Naive thymus-derived CD8-positive, alpha-beta T cell (primary cell): ENCODE results near the gene MAN2B2. TPM values are rescaled to one million over a fixed set of nuclear protein-coding genes. Genes with fewer than 3 reads are reported as not detected.

ENCODE experiments used
- ATAC-seq, 2 donors: fragments of 150-1000 bp; cut with Tn5 transposase in 1 of 2; sonication (Bioruptor Pico), chemical (Tn5 transposase) in 1 of 2; 1 replicate in 1 of 2; 2 replicates in 1 of 2; pipeline ENCODE4 v1.10.0; 2021; ENCODE audit warnings: mild to moderate bottlenecking in 2 of 2, moderate library complexity in 2 of 2
- POLR2A ChIA-PET: fragments of 350-600 bp; sonication (Branson Sonifier 250); formaldehyde crosslinking; loops from one replicate; lab custom pipeline; 2021; ENCODE audit warnings: antibody characterized with exemption; lab: Charles Lee
- DNase-seq, 10 donors: peaks; one replicate each; pipeline versions ENCODE4 v3.0.0 to v3.0.0-alpha.2; 2020 to 2022
- H3K27ac Mint-ChIP-seq, 10 donors: one replicate each; pipeline ENCODE4 v1.8.0; 2020 to 2022; ENCODE audit warnings: mild to moderate bottlenecking in 10 of 10, mixed read lengths in 10 of 10, moderate library complexity in 4 of 10, inconsistent platforms in 1 of 10
- H3K27me3 Mint-ChIP-seq, 5 donors: one replicate each; pipeline ENCODE4 v1.8.0; 2021 to 2022; ENCODE audit warnings: mixed read lengths in 5 of 5
- H3K36me3 Mint-ChIP-seq, 3 donors: one replicate each; pipeline ENCODE4 v1.8.0; 2020 to 2022; ENCODE audit warnings: mixed read lengths in 3 of 3, mild to moderate bottlenecking in 2 of 3, inconsistent platforms in 1 of 3
- H3K4me1 Mint-ChIP-seq, 4 donors: one replicate each; pipeline ENCODE4 v1.8.0; 2021 to 2022; ENCODE audit warnings: mixed read lengths in 4 of 4
- H3K4me3 Mint-ChIP-seq, 10 donors: one replicate each; pipeline ENCODE4 v1.8.0; 2020 to 2022; ENCODE audit warnings: mild to moderate bottlenecking in 10 of 10, mixed read lengths in 10 of 10, moderate library complexity in 6 of 10, inconsistent platforms in 1 of 10
- H3K9me3 Mint-ChIP-seq, 9 donors: one replicate each; pipeline ENCODE4 v1.8.0; 2020 to 2022; ENCODE audit warnings: mixed read lengths in 9 of 9, mild to moderate bottlenecking in 3 of 9, inconsistent platforms in 1 of 9, moderate library complexity in 1 of 9
- polyA plus RNA-seq, 3 donors: library from polyadenylated mRNA; unstranded; fragments of 300-500 nt; fragmentation: Illumina TruSeq; gene quantifications; one replicate each; pipeline ENCODE4 v1.2.3, GENCODE V29; 2021
- total RNA-seq, 8 experiments: library from RNA in 2 of 8; stranded (reverse) in 2 of 8; gene quantifications; one replicate each; pipeline ENCODE4 v1.2.3 and lab custom pipeline; 2021 to 2026

Gene MAN2B2
- total and polyA plus RNA-seq, 5 experiments from 2014 or later: 11.8 to 43.2 (median 30.4) TPM

DNA sequence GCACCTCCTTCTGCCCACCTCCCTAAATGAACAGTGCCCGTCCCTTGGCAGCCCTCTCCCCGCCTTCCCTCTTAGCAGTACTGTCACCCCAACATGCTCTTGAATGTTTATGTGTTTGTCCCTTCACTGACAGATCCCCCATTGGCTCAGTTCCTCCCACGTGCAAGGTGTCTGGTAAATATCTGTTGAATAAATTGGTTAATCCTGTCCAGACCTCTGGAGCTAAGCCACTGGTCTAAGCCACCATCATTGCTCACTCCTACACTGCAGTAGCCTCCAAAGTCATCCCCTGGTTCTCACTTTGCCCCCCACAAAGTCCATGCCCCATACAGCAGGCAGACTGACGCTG, 26.1 kb upstream of the MAN2B2 start:
- Mint-ChIP-seq H3K9me3 (peaks cover 0 to 19% (median 12%) of the 10 kb centered on the region in 9 donors), H3K36me3 (peaks cover 0 to 13% (median 6%) of the 10 kb centered on the region in 3 donors), H3K27ac (no peak overlapping the region), H3K4me3 (no peak overlapping the region), H3K27me3 (peaks cover 14 to 87% (median 53%) of the 10 kb centered on the region in 5 donors), H3K4me1 (peaks cover 0 to 10% (median 1%) of the 10 kb centered on the region in 4 donors)
- ATAC-seq (no peak), DNase-seq (no peak)
- POLR2A ChIA-PET: no interaction called here

DNA sequence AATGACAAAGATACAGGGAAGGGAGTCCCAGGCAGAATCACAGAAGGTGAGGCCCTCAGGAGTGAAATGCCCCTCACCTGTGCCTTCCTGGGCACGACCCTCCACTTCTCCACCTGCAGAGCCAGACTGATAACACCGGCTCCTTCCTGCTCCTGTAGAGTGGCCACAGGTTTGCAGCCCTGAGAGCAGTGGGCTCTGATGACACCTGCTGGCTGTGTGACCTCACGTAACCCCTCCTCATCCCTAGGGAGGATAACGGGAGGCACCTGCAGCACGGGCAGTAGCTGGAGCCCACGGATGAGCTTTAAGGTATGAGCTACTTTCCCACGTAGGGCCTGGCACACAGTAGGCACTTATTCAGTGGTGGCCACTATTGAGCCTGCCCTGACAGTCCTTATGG, 25.5 kb upstream of the MAN2B2 start:
- Mint-ChIP-seq H3K9me3 (peaks cover 0 to 19% (median 12%) of the 10 kb centered on the region in 9 donors), H3K27me3 (peaks cover 14 to 93% (median 55%) of the 10 kb centered on the region in 5 donors), H3K36me3 (peaks cover 0 to 13% (median 6%) of the 10 kb centered on the region in 3 donors)

DNA sequence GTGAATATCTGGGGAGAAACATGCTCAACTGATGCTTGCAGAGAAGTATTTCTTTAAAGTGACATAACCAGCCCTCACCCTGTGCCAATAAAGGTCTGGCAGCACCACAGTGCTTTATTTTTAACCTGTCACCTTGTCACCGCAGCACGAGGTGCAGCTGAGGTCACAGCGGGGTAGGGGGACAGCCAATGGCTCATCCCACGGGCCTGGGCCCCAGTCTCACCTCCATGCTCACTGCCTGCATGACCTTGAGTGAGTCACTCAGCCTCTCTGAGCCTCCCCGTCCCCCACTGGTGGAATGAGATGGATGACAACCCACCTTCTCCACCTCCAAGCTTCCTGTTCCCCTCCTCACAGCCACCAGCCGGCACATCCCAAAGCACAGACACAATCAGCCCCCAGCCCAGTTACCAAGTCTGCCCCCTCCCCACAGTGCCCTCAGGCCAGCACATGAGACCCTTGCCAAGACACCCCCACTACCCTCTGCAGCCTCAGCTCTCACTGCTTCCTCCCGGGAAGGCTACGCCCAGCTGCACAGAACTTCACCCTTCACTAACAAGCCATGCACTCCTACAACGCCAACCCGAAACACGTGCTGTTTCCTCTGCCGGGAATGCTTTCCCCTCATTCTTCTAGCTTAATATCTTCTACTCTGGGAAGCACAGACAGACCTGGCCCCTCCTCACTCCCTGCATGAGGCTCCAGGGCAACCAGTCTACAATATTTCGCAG, 24.9 kb upstream of the MAN2B2 start:
- peaks cover 14 to 96% (median 62%) of the 10 kb centered on the region in 5 donors for H3K27me3 Mint-ChIP-seq
- H3K9me3 Mint-ChIP-seq: peaks cover 0 to 19% (median 12%) of the 10 kb centered on the region in 9 donors
- peaks cover 0 to 10% (median 1%) of the 10 kb centered on the region in 4 donors for H3K4me1 Mint-ChIP-seq
- peak overlapping the region in 1 of 10 donors; percentile 54 for H3K27ac Mint-ChIP-seq
- POLR2A ChIA-PET: no interaction called here
- peaks cover 0 to 13% (median 6%) of the 10 kb centered on the region in 3 donors for H3K36me3 Mint-ChIP-seq
- ATAC-seq: no peak
- DNase-seq: no peak
- no peak overlapping the region for H3K4me3 Mint-ChIP-seq

More for the DNA sequence above, 25.5 kb upstream of the MAN2B2 start:
- ATAC-seq (no peak), DNase-seq (no peak)
- POLR2A ChIA-PET: no interaction called here
- Mint-ChIP-seq H3K27ac (no peak overlapping the region), H3K4me3 (no peak overlapping the region), H3K4me1 (peaks cover 0 to 10% (median 1%) of the 10 kb centered on the region in 4 donors)

DNA sequence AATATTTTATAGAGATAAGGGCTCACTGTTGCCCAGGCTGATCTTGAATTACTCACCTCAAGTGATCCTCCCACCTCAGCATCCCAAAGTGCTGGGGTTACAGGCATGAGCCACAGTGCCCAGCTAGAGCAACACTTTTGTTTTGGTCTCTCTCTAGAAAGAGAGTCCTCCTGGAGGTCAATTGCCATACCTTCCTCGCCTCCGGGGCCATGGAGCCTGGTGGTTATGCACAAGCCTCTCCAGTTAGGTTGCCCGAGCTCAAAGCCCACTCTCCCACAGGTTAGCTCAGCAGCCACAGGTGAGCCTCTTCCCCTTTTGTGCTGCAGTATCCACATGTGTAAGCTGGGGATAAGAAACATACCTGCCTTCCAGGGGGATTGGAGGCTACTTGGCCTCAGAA, 24.2 kb upstream of the MAN2B2 start:
- Mint-ChIP-seq H3K4me3 (no peak overlapping the region), H3K27me3 (peaks cover 14 to 95% (median 63%) of the 10 kb centered on the region in 5 donors), H3K36me3 (peaks cover 0 to 13% (median 6%) of the 10 kb centered on the region in 3 donors), H3K4me1 (peaks cover 0 to 10% (median 1%) of the 10 kb centered on the region in 4 donors), H3K9me3 (peaks cover 0 to 19% (median 12%) of the 10 kb centered on the region in 9 donors), H3K27ac (no peak overlapping the region)
- DNase-seq: no peak
- ATAC-seq: no peak
- POLR2A ChIA-PET: no interaction called here

- DNase-seq (no peak), ATAC-seq (no peak)
- Mint-ChIP-seq H3K4me3 (no peak overlapping the region), H3K27me3 (peaks cover 17 to 95% (median 69%) of the 10 kb centered on the region in 5 donors), H3K9me3 (peaks cover 0 to 19% (median 12%) of the 10 kb centered on the region in 9 donors), H3K4me1 (peaks cover 0 to 7% (median under 1%) of the 10 kb centered on the region in 4 donors), H3K27ac (no peak overlapping the region), H3K36me3 (peaks cover 0 to 13% (median 6%) of the 10 kb centered on the region in 3 donors)
- POLR2A ChIA-PET: no interaction called here
These were observed 23.3 kb upstream of the MAN2B2 start for GRCh38 chr4:6551660-6552059.

DNA sequence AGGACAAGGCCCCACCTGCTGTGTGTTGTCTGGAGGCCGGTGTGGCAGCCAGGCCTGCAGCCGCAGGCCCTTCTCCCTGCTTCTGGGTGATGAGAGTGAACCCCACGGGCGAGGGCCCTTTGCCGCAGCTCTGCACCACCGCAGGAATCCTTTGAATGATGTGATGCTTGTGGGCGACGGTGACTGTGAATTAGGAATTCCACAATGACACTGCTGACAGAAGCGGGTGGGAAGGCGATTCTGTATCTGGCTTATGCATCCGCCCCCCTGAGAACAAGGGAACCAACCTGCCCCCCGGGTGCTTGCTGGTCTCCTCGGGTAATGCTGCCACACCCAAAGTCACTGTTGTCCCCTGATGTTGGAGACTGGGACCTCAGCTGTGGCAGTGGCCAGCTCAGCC, 19.5 kb upstream of the MAN2B2 start:
- Mint-ChIP-seq H3K4me1 (no peaks in the 10 kb centered on the region), H3K4me3 (no peak overlapping the region), H3K9me3 (peaks cover 0 to 19% (median 12%) of the 10 kb centered on the region in 9 donors), H3K27me3 (peaks cover 19 to 93% (median 61%) of the 10 kb centered on the region in 5 donors), H3K27ac (no peak overlapping the region), H3K36me3 (peaks cover 0 to 13% (median 6%) of the 10 kb centered on the region in 3 donors)
- POLR2A ChIA-PET: no interaction called here
- no peak for DNase-seq
- ATAC-seq: no peak

DNA sequence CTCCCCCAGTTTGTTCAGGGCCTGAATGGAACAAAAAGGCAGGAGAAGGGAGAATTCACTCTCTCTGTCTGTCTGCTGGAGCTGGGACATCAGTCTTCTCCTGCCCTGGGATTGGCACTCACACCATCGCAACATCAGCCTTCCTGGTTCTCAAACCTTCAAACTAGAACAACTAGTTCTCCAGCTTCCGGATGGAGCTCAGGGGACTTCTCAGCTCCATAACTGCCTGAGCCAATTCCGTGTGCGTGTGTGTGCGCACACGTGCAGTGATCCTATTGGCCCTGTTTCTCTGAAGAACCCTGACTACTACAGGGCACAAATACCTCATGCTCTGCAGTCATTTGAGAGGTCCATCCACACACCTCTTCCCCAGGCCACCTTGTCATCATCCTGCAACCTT, 18.7 kb upstream of the MAN2B2 start:
- ATAC-seq (no peak), DNase-seq (no peak)
- H3K9me3 Mint-ChIP-seq: peaks cover 0 to 18% (median 12%) of the 10 kb centered on the region in 9 donors
- H3K27ac Mint-ChIP-seq: no peak overlapping the region
- POLR2A ChIA-PET: no interaction called here
- no peak overlapping the region for H3K4me3 Mint-ChIP-seq
- peaks cover 0 to 13% (median 6%) of the 10 kb centered on the region in 3 donors for H3K36me3 Mint-ChIP-seq
- H3K4me1 Mint-ChIP-seq: peaks cover 2 to 5% (median 4%) of the 10 kb centered on the region in 4 donors
- H3K27me3 Mint-ChIP-seq: peaks cover 24 to 93% (median 63%) of the 10 kb centered on the region in 5 donors

GRCh38 chr4:6557185-6557584, 17.8 kb upstream of the MAN2B2 start:
- Mint-ChIP-seq H3K27me3 (peaks cover 28 to 93% (median 65%) of the 10 kb centered on the region in 5 donors), H3K27ac (no peak overlapping the region), H3K36me3 (peaks cover 0 to 4% (median 1%) of the 10 kb centered on the region in 3 donors), H3K4me1 (peaks cover 7 to 14% (median 11%) of the 10 kb centered on the region in 4 donors), H3K9me3 (peaks cover 0 to 9% (median 5%) of the 10 kb centered on the region in 9 donors), H3K4me3 (no peak overlapping the region)
- POLR2A ChIA-PET: no interaction called here
- ATAC-seq (no peak), DNase-seq (no peak)

- H3K4me3 Mint-ChIP-seq: no peak overlapping the region
- peaks cover 28 to 93% (median 64%) of the 10 kb centered on the region in 5 donors for H3K27me3 Mint-ChIP-seq
These were observed 17.1 kb upstream of the MAN2B2 start for GRCh38 chr4:6557856-6558255.

DNA sequence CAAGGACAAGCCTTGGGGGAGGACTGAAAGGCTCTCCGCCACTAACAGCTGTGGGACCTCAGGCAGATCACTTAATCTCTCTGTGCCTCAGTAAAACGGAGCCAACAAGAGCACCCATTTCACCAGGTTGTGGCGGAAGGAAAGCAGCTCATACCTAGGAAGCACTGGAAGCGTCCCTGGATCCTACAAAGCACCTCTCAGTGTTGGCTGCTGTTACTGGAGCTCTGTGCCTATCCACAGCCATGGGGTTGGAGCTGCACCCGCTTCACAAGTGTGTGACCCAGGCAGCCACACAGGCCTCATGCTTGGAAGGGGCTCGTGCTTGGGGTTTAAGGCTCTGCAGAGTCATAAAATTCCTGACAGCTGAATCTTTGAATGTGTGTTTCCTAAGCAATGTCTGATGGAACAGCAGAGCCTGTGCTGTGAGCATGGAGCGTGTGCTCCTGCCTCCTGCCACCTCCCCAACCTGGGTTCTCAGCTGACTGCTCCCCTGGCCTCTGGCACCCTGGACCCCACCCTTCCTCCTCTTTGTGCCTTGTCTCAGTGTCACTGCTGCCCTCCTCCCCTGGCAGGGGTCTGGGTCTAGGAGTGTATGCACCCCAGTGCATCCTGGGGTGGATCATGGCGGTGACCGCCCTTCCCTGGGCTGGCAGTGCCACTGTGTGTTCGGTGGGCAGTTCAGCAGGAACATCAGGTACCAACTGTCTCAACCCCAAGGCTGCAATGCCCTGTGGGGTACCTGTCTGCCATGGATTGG, 14.4 kb upstream of the MAN2B2 start:
- H3K27ac Mint-ChIP-seq: no peak overlapping the region
- H3K9me3 Mint-ChIP-seq: peaks cover 0 to 2% (median 0%) of the 10 kb centered on the region in 9 donors
- H3K4me1 Mint-ChIP-seq: peaks cover 8 to 19% (median 11%) of the 10 kb centered on the region in 4 donors
- POLR2A ChIA-PET: no interaction called here
- peak overlapping the region in 2 of 10 donors; percentile 51 to 56 for H3K4me3 Mint-ChIP-seq
- ATAC-seq (no peak), DNase-seq (no peak)
- H3K27me3 Mint-ChIP-seq: peaks cover 31 to 80% (median 57%) of the 10 kb centered on the region in 5 donors
- peaks cover 0 to 2% (median 0%) of the 10 kb centered on the region in 3 donors for H3K36me3 Mint-ChIP-seq

More at GRCh38 chr4:6557856-6558255, 17.1 kb upstream of the MAN2B2 start:
- ATAC-seq (no peak), DNase-seq (no peak)
- Mint-ChIP-seq H3K36me3 (no peaks in the 10 kb centered on the region), H3K4me1 (peaks cover 8 to 19% (median 11%) of the 10 kb centered on the region in 4 donors), H3K9me3 (peaks cover 0 to 4% (median 0%) of the 10 kb centered on the region in 9 donors), H3K27ac (no peak overlapping the region)
- POLR2A ChIA-PET: no interaction called here

DNA sequence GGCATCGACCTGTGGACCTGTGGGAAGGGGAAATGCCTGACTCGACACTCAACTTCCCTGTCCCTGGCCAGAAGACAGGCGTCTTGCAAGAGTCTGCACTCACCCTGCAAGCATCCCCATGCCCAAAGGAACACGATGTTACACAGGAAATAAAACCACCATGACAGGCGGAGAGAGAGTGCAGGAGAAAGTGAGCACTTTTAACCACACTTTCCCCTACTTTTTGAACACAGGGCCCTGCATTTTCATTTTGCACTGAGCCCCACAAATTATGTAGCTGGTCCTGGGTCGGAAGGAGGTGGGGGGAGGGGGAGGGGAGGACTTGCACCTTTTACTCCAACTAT, 13.8 kb upstream of the MAN2B2 start:
- Mint-ChIP-seq H3K9me3 (peaks cover 0 to 2% (median 0%) of the 10 kb centered on the region in 9 donors), H3K27me3 (peaks cover 34 to 80% (median 59%) of the 10 kb centered on the region in 5 donors)

GRCh38 chr4:6561706-6562371, 13.2 kb upstream of the MAN2B2 start:
- Mint-ChIP-seq H3K4me1 (peaks cover 8 to 19% (median 11%) of the 10 kb centered on the region in 4 donors), H3K27me3 (peaks cover 29 to 75% (median 56%) of the 10 kb centered on the region in 5 donors), H3K36me3 (peaks cover 0 to 2% (median 0%) of the 10 kb centered on the region in 3 donors), H3K27ac (no peak overlapping the region), H3K9me3 (peaks cover 0 to 2% (median 0%) of the 10 kb centered on the region in 9 donors), H3K4me3 (peak overlapping the region; percentile 7 to 79 (median 50))
- ATAC-seq: no peak
- POLR2A ChIA-PET: interaction anchor here (0.7 kb wide), 1 partner anchor 12 kb away, joined by 3 read pairs; no protein-coding TSS in a partner anchor
- no peak for DNase-seq

More for the DNA sequence above, 13.8 kb upstream of the MAN2B2 start:
- ATAC-seq (no peak), DNase-seq (no peak)
- peaks cover 8 to 19% (median 11%) of the 10 kb centered on the region in 4 donors for H3K4me1 Mint-ChIP-seq
- POLR2A ChIA-PET: no interaction called here
- H3K4me3 Mint-ChIP-seq: peak overlapping the region in 2 of 10 donors; percentile 51 to 56
- no peak overlapping the region for H3K27ac Mint-ChIP-seq
- peaks cover 0 to 2% (median 0%) of the 10 kb centered on the region in 3 donors for H3K36me3 Mint-ChIP-seq
